ENCODE data around the gene GREM2. TPM values are rescaled to one million over a fixed set of nuclear protein-coding genes. Genes with fewer than 3 reads are reported as not detected.

GREM2 gene
- 1 to 10 TPM in 3 of 4 donors, under 1 TPM in 1; 0.64 to 4.5 (median 1.4) TPM for polyA plus RNA-seq (ENCODE audit: insufficient read length in 4 of 4)

- DNase-seq (ENCODE audit: low read depth in 4 of 4, low spot score in 3 of 4) = peak in 3 of 4 donors; percentile 36 to 55 (median 44)
Observed at GRCh38 chr1:240611619-240612480, at the start of gene GREM2. TSS of gene GREM2 (minus strand) at chr1:240612155. CDS start at chr1:240493475, 118,680 bp downstream.

DNA sequence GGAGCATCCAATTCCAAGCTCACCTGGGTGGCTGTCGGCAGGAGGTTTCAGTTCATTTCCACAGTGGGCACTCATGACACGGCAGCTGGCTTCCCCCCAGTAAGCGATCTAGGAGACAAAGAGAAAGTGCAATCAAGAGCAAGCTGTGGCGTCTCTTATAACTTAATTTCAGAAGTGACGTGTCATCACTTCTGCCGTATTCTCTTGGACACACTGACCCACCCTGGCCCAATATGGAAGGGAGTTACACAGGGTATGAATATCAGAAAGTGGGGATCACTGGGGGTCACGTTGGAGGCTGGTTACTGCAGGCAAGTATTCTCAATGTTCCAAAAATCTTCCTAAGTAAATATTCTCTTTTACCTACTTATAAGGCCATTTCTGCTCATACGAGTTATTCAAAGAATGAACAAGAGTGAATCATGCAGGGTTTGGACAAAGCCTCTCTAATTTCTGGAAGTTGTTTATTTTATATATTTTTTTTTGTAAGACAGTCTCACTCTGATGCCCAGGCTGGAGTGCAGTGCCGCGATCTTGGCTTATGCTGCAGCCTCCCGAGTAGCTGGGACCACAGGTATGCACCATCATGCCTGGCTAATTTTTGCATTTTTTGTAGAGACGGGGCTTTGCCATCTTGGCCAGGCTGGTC lies 46.5 kb upstream of the GREM2 start:
- no peak for DNase-seq (ENCODE audit: low read depth in 4 of 4, low spot score in 3 of 4)

- DNase-seq (ENCODE audit: low read depth in 4 of 4, low spot score in 3 of 4) = no peak
Observed at GRCh38 chr1:240656531-240656930, 44.6 kb upstream of the GREM2 start.

- DNase-seq (ENCODE audit: low read depth in 4 of 4, low spot score in 3 of 4) = no peak
Observed at GRCh38 chr1:240652961-240653409, 41.0 kb upstream of the GREM2 start.

DNA sequence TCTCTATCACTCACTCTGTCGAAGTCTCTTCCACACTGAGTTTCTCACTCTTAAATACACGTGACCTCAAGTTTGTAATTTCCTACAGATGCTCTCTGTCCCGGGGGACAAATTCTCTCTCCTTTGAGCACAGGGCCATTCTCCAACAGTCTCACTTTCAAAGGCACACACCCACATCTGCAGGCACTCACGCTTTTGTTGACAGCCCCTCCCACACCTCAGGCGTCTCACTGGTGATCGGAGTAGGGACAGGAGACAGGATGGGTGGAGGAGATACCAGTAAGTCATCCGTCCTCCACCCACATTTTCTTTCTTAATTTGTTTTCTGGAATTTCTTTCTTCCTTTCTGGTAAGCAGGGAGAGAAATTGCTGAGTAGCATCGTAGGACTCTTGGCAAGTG lies 40.6 kb upstream of the GREM2 start:
- DNase-seq (ENCODE audit: low read depth in 4 of 4, low spot score in 3 of 4) = no peak

DNA sequence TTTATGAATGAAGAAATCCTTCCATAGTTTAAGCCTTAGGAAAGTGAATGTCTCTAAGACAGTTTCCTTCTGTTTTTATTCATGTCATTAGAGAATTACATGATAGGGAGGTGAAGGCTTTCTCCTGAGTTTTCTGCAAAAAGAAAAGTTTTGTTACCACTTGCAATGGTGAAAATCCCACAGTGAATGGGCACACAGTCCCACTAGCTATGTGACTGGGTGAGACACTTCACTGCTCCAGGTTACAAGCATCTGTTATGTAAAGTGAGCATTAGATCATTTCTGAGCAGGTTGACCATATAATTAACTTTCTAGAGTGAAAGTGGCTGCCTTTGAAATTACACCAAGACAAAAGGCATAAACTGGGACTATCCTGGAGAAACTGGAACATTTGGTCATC lies 38.9 kb upstream of the GREM2 start:
- DNase-seq (ENCODE audit: low read depth in 4 of 4, low spot score in 3 of 4) = no peak

- DNase-seq (ENCODE audit: low read depth in 4 of 4, low spot score in 3 of 4) = no peak
Observed at GRCh38 chr1:240649733-240650721, 38.1 kb upstream of the GREM2 start.

- no peak for DNase-seq (ENCODE audit: low read depth in 4 of 4, low spot score in 3 of 4)
Observed at GRCh38 chr1:240646571-240647240, 34.8 kb upstream of the GREM2 start.

DNA sequence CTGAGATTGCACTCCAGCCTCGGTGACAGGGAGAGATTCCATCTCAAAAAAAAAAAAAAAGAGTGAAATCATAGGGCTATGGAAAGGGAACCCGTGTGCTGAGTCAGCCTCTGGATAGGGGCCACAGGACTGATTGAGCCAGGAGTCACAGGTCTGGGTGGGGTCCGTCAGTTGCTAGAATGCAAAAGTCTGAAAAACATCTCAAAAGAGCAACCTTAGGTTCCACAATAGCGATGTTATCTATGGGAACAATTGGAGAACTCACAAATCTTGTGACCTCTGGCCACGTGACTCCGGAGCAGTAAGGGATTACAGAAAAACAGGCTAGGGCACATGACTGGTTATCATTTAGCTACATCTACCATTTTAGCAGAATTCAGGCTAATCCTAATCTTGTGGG lies 32.8 kb upstream of the GREM2 start:
- DNase-seq (ENCODE audit: low read depth in 4 of 4, low spot score in 3 of 4) = no peak

DNA sequence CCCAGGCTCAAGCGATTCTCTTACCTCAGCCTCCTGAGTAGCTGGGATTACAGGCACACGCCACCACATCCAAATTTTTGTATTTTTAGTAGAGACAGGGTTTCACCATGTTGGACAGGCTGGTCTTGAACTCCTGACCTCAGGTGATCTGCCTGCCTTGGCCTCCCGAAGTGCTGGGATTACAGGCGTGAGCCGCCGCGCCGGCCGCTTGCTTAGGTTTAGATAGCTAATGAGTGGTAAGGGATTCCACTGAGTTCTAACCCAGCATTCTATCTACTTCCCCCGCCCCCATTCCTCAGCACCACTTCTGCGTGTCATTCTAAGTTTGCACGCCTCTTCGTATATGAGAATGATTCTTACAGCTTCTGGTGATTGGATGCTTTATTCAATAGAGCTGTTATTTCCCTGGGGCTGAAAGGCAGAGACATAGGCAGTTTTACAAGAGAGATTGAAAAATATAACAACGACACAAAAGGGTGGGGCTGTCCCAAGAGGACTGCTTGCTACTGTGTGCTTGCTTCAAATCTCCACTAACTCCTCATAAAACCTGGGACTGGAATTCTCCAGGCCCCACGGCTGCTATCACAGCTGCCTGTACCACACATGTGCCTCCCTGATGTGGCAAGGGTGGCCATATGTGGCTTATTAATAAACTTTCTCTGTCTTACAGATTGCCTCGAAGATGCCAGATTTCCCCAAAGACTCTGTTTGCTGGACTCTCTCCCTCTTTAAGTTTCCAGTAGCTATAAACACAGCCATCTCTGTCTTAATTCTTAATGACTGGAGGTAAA lies 23.7 kb upstream of the GREM2 start:
- no peak for DNase-seq (ENCODE audit: low read depth in 4 of 4, low spot score in 3 of 4)

DNA sequence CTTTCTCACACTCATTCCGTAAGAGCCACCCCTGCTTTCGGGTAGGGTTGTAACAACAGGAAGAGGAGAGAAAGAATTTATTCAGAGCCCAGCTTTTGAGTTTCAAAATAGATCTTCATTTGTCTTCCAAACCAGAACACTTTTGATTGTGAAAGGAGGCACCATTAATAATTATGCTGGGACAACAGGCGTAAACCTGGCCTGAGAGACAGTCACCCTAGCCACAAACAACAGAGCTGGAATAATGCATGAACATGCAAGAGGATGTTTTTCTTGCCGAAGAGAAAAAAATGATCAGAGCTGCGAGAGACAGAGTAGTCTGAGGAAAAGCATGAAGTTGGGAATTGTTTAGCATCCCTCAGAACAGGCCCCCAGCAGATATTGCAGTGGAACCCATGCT lies 18.5 kb upstream of the GREM2 start:
- DNase-seq (ENCODE audit: low read depth in 4 of 4, low spot score in 3 of 4) = no peak

DNA sequence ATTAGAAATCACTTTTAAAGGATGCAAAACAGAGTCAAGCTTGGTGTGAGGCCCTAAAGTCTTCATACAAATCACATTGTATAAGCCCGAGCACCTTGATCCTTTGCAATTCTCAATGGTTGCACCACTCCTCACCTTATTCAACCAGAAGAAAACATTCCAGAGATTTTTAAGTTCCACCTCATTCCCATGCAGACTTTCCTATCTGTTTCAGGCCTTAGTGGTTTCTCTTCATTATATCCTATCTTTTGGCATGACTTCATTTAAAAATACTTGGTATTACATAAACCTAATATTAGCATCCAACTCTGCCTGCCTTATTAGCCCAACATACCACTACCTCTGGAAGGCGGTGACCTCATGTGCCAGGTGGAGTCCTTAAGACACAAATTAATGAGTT lies 9.3 kb upstream of the GREM2 start:
- DNase-seq (ENCODE audit: low read depth in 4 of 4, low spot score in 3 of 4) = no peak

DNA sequence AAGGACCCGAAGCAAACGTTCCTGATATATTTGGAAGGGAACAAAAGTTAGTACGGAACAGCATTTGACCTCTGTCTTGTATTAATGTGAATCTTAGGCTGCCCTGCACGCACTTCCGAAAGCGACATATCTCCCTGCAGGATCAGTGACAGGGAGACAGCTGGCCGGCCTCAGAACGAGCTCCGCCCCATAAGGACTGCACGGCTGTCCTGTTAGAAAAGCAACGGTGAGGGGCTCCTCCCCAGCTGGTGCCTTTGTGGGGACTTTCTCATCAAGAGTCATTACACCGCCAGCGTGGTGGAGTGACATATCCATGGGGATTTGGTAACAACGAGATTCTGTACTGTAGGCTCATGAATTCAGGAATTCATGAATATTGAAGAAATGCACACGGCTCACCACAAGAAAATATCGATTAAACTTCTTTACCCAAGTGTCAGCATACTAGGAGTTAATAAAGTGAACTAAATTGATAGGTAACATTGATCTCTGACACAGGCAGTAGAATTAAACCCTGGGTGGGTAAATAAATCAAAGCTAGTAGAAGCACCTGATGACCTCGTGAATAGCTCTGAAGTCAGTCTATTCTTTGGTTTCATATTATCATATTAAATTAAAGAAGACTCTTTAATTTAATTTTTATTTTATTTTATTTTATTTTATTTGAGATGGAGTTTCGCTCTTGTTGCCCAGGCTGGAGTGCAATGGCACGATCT lies 8.1 kb upstream of the GREM2 start:
- peak in 1 of 4 donors; percentile 33 for DNase-seq (ENCODE audit: low read depth in 4 of 4, low spot score in 3 of 4)

GRCh38 chr1:240619357-240619756 lies 7.4 kb upstream of the GREM2 start:
- DNase-seq (ENCODE audit: low read depth in 4 of 4, low spot score in 3 of 4) = no peak

DNA sequence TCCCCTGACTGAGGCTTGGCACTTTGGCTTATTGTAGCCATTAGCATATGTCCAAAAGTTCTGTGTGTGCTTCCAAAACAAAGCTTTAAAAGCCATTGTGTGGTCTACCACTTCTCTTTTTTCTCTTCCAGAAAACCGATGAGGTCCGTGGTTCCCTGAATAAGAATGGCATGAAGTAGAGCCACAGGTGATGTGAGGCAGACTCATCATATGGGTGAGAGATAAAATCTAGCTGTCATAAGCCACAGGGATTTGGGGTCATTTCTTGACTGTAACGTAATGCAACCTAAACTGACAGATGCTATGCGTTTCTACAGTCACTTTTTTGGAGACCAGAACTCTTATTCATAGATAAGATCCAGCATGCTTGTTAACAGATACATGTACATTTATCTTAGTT lies 7.0 kb upstream of the GREM2 start:
- DNase-seq (ENCODE audit: low read depth in 4 of 4, low spot score in 3 of 4) = no peak

GRCh38 chr1:240616018-240616417 lies 4.1 kb upstream of the GREM2 start:
- DNase-seq (ENCODE audit: low read depth in 4 of 4, low spot score in 3 of 4) = no peak

DNA sequence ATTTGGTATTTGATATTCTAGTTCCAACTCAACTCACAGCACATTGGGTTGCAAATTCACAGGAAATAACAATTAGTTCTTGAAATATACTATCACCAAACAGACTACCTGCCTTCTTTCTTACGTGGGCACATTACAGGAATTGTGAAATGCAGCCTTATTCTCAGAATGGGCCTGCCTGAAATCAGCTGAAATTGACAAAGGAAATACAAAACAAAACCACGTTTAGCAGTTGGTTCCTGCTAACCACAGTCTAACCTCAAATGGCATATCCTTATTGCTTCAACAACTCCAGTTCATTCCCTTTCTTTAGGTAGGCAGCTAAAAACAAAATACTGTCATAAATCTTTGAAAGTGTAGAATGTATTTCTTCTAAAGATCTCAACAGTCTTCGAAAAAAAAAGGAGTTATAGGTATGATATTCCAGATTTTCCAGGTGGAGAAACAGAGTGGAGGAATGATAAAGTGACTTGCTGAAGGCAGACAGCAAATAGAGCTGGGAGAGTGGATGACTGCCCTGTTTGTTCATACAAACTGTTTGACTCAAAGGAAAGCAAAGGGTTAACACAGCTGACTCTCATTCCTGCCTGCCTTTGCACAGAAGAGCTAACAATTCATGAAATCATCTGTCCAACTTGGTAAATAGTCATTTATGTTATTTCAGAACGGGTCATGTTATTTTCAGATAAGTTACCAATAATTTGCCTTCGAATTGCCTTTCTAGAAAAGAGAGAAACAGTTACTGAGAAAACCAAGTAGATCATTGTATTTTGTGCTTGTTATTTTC lies 1.6 kb upstream of the GREM2 start:
- DNase-seq (ENCODE audit: low read depth in 4 of 4, low spot score in 3 of 4) = no peak

DNA sequence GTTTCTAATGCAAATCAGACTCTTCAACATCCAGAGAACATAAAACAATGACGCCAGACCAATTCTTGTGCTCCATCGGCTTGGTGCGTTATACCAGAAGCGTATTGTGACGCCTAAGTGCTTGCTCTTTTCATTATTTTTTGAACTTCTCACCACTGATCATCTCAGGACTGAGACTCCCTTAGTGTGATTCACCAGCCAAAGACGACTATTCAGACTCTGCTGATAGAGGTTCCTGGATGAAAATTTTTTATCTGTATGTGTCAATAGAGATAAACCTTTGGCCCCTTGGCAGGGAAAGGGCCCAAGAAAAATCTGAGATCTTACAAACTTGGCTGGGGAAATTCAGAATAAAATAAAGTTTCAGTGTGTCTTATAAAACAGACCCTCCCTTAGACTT lies 856 bp upstream of the GREM2 start:
- DNase-seq (ENCODE audit: low read depth in 4 of 4, low spot score in 3 of 4) = no peak

All from left renal pelvis (tissue), 4 donors.